GM19397 (cell line): ENCODE data around the gene CHDH.

ENCODE experiments used
- ATAC-seq: cut with Tn5 transposase; IDR thresholded peaks from one replicate; pipeline ENCODE4 v1.9.1; 2021; ENCODE audit warnings: mild to moderate bottlenecking, moderate library complexity; ENCODE audit not compliant: unreplicated experiment

The CHDH gene

GRCh38 chr3:53792866-53793265 lies 53.4 kb downstream of the CHDH start:
- no peak for ATAC-seq

- no peak for ATAC-seq
Measured at GRCh38 chr3:53791317-53791716, 54.9 kb downstream of the CHDH start.

- no peak for ATAC-seq
Measured at GRCh38 chr3:53790470-53790869, 55.7 kb downstream of the CHDH start.

GRCh38 chr3:53789459-53789858 lies 56.8 kb downstream of the CHDH start:
- no peak for ATAC-seq

- no peak for ATAC-seq
Measured at GRCh38 chr3:53788038-53788437, 58.2 kb downstream of the CHDH start.

GRCh38 chr3:53787016-53787415 lies 59.2 kb downstream of the CHDH start:
- ATAC-seq, result no peak

GRCh38 chr3:53780806-53781205 lies 65.4 kb downstream of the CHDH start:
- no peak for ATAC-seq

- no peak for ATAC-seq
Measured at GRCh38 chr3:53780171-53780570, 66.0 kb downstream of the CHDH start.

- no peak for ATAC-seq
Measured at GRCh38 chr3:53778153-53778552, 68.1 kb downstream of the CHDH start.

GRCh38 chr3:53777468-53777867 lies 68.8 kb downstream of the CHDH start:
- ATAC-seq, result no peak

- ATAC-seq, result no peak
Measured at GRCh38 chr3:53776494-53777101, 69.6 kb downstream of the CHDH start.

GRCh38 chr3:53775834-53776251 lies 70.4 kb downstream of the CHDH start:
- no peak for ATAC-seq

- no peak for ATAC-seq
Measured at GRCh38 chr3:53775018-53775417, 71.2 kb downstream of the CHDH start.

GRCh38 chr3:53774414-53774813 lies 71.8 kb downstream of the CHDH start:
- ATAC-seq, result no peak

GRCh38 chr3:53773611-53774368 lies 72.4 kb downstream of the CHDH start:
- ATAC-seq, result peak; percentile 89

GRCh38 chr3:53773021-53773436 lies 73.2 kb downstream of the CHDH start:
- ATAC-seq, result no peak

- no peak for ATAC-seq
Measured at GRCh38 chr3:53772562-53772961, 73.7 kb downstream of the CHDH start.

- ATAC-seq, result no peak
Measured at GRCh38 chr3:53768478-53769459, 77.5 kb downstream of the CHDH start.

- no peak for ATAC-seq
Measured at GRCh38 chr3:53766706-53767105, 79.5 kb downstream of the CHDH start.

- no peak for ATAC-seq
Measured at GRCh38 chr3:53765753-53766152, 80.5 kb downstream of the CHDH start.

- no peak for ATAC-seq
Measured at GRCh38 chr3:53764026-53764775, 82.0 kb downstream of the CHDH start.
